GM21786 (cell line): ENCODE data around the gene NR5A2.

Experiments
- ATAC-seq: cut with Tn5 transposase; IDR thresholded peaks from one replicate; pipeline ENCODE4 v1.9.1; 2021; ENCODE audit not compliant: unreplicated experiment

The NR5A2 gene

DNA sequence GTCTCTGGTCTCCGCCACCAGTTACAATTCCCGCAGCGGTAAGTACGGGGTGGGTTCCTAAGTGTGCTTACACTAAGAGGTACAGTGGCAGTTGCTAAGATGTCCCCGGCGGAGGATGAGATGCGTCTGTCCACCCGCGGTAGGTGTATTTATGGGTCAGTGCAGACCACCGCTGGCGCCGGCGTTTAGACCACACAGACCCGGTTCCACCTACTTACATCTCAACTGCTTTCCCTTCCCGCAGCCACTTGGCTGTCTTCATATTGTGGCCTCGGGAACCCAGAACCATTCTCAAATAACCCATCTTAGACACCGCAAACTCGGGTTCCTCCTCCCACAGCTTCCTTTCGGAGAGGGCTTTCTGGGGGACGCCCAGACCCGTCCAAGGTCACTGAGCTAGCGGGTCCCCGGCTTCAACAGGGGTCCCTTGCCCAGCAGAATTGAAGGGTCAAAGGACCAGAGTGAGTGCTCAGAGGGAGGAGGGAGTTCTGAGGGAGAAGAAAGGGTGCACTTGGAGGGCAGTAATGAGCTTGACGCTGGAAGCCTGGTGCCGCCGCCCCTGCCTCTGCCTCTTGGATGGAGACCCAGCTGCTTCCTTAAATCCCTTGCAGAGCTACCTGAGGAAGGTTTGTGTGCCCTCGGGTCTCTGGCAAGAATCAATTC, 8.6 kb downstream of the NR5A2 start:
- no peak for ATAC-seq

DNA sequence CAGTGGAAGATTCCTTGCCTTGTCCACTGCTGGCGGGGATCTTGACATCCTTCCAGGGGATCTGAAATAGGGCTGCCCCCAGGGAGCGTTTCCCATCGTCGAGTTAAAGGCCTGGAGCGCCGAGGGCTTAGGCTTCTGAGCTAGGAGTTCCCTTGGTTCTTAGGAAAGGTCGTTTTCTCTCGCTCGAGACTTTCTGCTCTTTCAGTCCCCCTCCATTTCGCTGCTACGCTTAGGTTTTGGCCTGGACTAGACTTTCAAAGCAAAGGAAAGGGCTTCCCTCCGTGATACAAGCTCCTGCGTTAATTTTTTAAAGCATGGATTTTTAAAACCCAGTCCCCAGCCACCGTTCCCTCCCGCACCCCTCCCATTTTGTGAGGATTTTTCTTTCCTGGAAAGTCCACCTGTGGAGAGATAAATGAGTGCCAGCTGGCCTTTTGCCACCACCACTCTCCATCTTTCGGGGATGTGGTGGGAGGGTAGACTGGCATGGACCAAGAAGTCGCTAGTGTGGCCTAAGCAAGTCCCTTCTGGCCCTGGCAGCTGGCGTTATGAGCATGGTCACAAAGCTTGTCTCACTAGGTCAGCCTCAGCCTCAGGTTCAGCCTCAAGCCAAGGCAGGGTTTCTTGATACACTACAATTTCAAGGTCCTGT, 9.2 kb downstream of the NR5A2 start:
- ATAC-seq = no peak

DNA sequence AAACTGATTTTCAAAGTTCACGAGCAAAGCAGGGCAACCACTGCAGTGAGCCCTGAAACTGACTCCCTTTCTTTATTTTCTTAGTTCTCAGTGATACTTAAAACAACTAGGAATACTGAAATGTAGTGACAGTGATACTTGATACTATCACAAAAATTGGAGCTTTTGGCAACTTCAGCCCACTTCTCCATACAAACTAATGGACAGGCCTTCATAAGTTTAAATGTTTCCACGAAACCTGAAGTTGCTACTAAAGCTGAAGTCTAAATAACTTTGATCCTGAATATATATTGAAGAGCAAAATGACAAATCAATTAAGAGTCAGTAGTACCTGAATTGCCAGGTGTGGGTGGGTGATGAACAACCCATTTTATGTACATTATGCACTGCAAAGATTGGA, 10.0 kb downstream of the NR5A2 start:
- ATAC-seq = no peak

DNA sequence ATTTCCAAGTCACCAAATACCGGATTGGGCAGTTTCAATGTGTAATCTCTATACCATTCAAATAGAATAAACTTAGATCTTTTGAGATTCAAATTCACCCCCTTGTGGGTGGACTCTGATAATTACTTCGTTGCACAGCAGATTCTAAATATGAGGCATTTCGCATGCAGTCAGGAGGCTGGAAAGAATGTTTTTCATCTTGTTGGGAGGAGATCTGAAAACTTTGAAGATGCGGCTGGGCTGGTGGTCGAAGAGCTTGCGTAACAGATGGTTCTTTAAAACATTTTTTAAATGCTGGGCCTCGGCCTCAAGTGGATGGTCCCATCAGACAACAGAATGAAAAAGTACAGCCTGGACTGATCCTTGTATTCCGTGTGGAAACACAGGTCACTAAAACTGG, 10.4 kb downstream of the NR5A2 start:
- ATAC-seq = no peak

DNA sequence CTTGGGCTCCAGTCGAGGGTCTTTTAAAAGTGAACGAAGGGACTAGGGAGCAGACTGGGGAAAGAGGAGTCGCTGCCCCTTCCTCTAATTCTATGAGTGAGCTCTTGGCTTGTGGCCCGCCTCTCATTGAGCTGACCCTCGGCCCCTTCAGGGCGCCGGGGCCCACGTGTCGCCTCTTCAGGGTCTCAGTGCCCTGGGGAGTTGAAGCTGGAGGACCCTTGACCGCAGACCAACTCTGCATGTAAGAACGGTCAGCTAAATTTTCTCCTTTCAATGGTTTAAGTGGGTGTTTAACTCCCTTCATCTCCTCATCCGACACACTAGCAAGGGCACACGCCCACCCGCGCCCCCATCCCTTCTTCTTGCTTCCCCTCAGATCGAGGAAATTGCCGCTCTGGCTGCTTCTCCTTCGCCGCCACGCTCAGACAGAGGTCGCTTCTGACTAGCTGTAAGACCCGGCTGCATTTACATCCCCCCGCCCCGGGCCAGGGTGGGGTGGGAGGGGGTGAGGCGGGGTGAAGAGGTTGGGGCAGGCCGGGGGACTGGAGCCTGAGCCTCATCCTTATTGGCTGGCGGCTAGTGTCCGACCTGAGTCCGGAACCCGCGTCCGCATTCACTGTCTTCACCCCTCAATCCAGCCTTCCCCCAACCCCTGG, 10.9 kb downstream of the NR5A2 start:
- ATAC-seq = no peak

DNA sequence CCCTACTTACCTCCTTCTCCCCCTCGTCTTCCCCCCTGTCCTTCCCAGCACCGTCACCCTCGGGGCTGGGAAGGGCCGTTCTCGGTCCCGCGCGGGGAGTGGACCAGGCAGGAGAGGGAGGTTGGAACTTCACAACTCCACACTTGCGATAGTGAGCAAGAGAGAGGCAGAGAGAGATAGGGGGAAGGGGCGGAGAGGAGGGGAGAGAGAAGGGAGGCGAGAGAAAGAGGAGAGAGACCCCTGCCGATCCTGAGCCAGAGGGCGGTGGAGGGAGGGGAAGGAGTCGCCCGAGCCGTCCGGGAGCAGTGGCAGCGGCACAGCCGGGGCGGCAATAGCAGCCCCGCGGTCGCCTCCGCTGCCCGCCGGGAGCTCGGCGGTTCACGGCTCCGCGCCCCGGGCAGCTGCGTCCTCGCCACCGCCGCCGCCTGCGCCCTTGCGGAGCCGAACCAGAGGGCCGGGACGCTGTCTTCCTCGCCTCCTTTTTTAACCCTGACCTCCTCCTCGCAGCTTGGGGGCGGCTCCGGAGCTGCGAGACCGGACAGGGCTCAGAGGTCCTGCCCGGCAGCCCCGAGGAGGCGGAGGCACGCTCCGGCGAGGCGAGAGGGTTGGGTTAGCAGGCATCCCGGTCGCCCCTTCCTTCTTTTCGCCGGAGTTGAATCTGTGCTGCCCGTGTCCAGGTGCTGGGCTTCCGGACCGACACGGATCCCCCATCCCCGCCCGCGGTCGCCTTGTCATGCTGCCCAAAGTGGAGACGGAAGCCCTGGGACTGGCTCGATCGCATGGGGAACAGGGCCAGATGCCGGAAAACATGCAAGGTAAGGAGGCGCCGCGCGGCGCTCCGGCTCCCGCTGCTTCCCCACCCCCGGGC, 11.7 kb downstream of the NR5A2 start:
- ATAC-seq = no peak

DNA sequence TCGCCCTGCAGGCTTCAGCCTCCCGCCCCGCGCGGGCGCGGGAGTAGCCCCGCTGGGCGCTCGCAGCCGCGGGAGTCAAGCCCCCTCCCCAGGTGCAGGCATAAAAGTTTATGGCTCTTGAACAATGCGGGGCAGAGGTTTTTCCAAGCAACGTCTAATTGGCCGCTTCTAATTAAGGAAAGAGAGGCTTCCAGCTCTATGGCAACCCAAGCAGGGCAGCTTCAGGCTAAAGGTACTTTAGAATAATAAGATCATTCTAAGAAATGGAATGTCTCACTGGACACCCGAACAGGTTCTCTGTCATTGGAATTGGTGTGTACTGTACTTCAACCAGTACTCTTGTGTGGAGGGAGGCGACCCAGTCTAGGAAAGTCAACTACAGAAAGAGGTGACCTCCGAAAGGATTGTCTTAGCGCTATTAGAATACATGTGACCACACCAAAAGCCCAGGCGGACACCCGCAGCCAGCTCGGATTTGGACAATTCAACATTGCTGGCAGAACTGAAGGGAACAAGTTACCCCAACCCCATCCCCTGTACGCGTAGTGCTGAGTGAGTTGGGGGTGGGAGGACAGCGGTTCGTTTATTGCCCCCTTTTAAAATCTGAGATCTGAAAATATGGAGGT, 12.5 kb downstream of the NR5A2 start:
- no peak for ATAC-seq

DNA sequence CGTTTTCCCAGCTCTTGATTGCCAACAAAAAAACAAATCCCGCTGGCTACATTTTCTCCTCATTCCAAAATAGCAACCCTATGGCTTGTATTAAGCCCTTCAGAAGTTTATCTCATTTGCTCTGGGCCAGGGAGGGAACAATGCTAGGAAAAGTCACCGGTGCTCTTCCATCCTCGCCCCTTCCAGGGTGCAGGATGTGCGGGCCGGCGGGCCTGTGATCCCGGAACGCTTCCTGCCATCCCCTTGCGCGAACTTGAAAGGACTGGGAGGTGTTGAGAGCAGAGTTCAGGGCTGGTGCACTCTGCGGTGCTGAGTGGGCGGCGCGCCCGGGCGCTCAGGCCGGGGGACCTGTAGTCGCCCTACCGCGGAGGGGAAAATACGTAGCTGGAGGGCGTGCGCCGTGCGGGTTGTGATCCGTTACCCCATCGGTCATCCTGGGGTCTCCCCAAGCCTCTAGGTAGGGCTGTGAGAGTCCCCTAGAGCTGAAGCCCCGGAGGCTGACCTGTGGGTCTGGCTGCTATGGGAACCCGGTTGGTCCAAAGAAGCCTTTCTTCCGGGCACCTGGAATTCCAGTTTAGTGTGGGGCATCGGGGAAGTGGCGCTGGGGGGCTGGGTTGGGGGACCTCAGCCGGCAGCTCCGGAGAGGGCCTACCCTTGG, 13.1 kb downstream of the NR5A2 start:
- ATAC-seq = no peak

DNA sequence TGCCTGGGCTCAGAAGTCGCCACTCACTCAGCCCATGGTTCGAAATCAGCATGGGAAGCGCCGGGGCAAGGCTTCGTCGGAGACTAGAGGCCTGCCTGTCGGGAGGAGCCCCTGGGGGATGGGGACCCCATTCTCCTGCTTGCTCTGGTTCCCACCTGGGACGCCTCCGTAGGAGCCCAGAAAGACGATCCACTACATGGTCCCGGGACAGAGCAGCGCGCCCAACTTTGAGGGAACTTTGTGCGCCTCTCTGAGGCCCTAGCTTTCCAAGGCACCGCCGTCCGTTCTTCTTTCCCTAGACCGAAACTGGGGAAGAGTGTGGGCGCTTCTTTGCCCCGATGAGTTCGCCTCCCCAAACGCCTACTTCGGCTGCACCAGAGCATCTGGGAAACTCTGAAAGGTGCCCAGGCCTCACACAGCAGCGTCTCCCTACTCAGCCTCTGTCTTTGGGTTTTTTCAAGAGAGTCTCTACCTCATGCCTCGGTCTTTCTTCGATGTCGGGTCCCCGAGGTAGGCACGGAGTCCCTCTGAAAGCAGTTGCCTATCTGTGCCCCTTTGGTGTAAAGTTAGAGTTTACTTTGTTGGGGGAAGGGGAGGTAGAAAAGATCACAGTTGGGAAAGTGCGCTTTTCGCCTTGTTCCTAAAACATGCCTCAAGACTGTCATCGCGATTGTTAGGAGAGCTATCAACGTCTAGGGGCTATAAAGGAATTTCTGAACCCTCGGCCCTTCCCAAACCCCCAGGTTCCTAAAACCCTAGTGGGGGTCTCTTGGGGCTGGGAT, 14.0 kb downstream of the NR5A2 start:
- no peak for ATAC-seq

DNA sequence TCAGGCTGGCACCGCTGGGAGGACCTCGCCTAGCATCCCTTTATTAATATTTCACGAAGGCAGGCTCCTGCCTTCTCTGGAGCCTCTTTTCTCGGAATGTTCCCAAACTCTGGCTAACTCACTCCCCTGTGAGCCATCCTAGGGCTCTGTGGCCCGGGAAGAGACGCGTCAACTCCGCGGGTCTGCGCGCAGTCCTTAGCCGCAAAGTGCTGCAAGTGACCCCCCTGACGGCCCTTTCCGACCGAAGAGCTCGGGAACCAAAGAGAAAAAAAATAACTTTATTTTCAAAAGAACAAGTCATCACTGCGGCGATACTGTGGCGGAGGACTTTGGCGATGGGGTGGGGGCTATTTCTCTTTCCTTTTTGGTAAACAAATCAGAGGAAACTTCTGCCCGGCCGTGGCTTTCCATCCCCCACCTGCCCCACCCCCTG, 14.6 kb downstream of the NR5A2 start:
- ATAC-seq = no peak

DNA sequence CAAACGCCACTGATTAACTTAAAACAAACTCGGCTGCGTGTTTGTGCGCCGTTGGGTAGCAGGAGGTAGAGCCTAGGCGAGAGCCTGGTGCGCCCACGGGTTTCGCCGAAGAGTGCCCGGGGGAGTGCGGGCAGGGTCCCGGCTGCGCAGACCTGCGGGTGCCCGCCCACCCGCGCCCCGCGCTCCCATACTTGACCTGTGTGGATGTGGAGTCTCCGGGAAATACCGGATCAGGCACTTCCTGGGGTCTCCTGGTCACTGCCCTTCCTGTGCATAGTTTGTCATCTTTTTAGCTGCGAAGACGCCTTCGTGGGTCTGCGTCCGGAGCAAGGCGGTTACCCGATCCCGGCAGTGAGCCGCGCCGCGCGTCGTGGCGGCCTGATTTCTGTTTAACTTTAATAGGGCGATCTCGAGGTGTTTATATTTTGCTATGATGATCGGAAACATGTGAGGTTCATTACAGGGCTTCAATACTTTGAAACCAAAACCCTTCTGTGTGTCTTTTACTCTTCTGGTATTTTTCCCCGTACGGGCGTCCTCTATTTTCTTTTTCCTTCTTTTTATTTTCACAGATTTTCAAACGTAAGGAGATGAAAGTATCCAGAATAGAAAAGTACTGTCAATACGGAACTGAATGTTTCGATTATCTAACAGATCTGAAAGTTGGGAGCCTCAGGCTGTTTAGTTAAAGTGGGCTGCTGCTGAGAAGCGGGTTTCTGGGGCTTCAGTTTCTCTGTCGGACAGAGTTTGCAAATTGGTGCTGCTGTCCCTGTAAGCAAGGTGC, 15.2 kb downstream of the NR5A2 start:
- ATAC-seq = no peak

DNA sequence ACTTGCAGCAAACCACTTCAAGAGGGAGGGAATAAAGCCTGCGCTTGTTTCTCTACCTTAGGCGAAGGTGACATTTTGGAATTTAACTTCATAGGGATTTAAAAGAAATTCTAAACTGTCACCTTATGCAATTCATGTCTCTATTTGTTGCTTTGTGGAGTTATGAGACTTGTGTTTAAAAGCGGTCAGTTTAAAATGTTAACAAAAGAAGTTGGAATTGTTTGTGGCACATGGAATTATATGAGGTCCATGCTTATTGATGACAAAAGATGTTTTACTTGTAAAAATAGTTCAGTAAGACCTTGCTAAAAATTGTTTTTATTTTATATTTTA, 15.8 kb downstream of the NR5A2 start:
- ATAC-seq = no peak

DNA sequence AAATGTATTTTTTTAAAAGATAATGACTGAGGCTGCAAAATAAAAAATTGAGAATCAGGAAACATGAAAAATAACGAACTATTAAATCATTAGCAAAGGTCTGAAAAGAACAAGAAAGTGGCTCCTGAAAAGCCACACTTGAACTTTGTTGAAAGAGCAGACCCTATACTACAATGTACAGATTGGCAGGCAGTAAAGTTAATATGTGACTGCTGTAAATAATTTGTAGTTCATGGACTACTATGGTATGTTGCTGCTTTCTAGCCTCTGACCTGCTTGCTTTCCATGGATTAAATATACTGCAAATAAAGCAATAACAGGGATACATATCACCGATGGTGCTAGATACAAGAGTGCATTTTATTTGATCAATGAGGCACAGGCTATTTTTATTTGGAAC, 18.6 kb downstream of the NR5A2 start:
- no peak for ATAC-seq

DNA sequence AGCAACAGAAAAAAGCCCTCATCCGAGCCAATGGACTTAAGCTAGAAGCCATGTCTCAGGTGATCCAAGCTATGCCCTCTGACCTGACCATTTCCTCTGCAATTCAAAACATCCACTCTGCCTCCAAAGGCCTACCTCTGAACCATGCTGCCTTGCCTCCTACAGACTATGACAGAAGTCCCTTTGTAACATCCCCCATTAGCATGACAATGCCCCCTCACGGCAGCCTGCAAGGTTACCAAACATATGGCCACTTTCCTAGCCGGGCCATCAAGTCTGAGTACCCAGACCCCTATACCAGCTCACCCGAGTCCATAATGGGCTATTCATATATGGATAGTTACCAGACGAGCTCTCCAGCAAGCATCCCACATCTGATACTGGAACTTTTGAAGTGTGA, 20.7 kb downstream of the NR5A2 start:
- ATAC-seq = no peak

DNA sequence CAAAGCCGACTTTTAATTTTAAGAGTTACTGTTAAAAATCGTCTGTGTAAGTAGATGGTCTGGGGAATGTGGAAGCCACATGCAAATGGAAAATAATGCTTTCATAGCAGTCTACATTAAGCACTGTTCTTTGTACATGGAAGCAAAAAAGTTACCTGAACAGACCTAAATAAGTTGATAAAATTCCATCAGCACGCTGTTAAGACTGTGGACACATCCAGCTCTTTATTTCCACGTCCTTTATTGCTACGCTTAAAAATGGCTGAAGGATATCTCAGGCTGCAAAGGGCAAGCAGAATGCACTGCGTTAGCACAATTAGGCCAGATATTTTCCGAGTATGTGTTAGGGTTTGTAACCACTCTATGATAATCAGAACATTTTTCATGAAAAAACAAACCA, 22.3 kb downstream of the NR5A2 start:
- no peak for ATAC-seq

DNA sequence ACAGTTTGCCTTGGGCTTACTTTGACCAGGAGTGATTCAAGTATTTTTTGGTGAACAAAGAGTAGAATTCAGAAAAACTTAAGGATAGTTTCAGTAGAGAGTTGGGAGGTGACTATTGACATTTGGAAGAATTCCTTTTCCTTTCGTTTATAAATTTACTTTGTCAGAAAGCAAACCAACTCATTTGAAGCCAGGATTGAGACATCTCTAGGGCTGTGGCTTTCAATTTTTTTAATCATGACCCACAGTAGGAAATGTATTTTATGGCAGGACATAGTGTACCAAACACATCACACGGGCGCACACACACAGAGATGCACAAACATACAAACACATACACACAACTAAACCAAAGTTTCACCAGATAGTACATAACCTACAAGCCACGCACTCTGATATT, 24.1 kb downstream of the NR5A2 start:
- no peak for ATAC-seq

DNA sequence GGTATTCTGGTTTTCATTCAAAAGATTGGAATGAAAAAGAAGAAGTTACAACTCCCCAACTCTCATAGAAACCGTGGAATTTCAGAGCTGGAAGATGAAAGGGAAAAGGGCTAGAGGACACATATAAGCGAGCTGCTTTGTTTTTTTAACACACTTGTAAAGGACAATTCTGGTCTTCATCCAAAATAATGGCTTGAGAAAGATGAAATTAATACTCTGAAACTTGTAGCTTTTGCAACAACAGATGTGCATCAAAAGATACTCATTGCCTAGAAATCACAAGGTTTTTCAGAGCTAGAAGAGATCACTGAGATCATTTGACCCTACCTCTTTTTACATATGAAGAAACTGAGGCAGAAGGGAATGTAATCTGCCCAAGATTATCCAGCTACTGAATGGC, 25.6 kb downstream of the NR5A2 start:
- ATAC-seq = no peak

DNA sequence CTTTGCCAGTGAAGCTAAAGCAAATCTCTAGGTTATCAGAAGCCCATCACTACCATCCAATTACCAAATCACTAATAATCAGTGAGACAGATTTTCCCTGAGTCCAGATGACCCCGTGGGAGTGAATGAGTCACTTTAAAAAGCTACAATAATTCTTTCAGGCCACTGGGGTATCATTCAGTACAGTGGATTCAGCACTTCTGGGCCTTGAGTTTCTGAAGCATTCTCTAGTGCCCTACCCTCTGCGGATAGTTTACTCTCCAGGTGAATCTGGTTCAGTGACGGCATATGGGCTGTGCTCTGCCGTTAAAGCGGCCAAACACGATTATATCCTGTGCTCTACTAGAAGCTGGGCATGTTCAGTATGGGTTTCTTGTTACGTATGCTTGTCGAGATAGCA, 26.1 kb downstream of the NR5A2 start:
- no peak for ATAC-seq

DNA sequence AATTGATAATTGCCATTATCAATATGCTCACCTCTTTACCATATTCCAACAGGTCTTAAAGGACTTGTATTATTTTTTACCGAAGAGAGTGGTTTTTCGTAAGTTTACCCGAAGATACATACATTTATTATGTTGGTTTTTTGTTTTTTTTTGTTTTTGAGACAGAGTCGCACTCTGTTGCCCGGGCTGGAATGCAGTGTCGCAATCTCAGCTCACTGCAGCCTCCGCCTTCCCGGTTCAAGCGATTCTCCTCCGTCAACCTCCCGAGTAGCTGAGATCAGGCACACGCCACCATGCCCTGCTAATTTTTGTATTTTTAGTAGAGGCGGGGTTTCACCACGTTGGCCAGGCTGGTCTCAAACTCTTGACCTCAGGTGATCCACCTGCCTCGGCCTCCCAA, 30.8 kb downstream of the NR5A2 start:
- ATAC-seq = no peak
